Immature natural killer cell (primary cell): ENCODE results near the gene CEP72. TPM values are rescaled to one million over a fixed set of nuclear protein-coding genes. Genes with fewer than 3 reads are reported as not detected.
"Not testable (repeated sequence)": the region's sequence is repeated elsewhere in the genome, so short reads cannot be mapped to it uniquely, and the experiment has no call there.

ENCODE experiments used
- DNase-seq, 3 donors: peaks; one replicate each; pipeline ENCODE4 v3.0.0; 2022; ENCODE audit warnings: mixed read lengths in 1 of 3
- H3K27ac Mint-ChIP-seq, 6 donors: one replicate each; pipeline ENCODE4 v1.8.0; 2020; ENCODE audit warnings: mixed read lengths in 6 of 6, mild to moderate bottlenecking in 5 of 6, inconsistent platforms in 4 of 6, moderate library complexity in 3 of 6
- H3K27me3 Mint-ChIP-seq, 3 donors: one replicate each; pipeline ENCODE4 v1.8.0; 2020 to 2021; ENCODE audit warnings: low read depth in 3 of 3, mild to moderate bottlenecking in 3 of 3, mixed read lengths in 3 of 3, moderate library complexity in 3 of 3, inconsistent platforms in 1 of 3
- H3K36me3 Mint-ChIP-seq, 3 donors: one replicate each; pipeline ENCODE4 v1.8.0; 2020; ENCODE audit warnings: mixed read lengths in 3 of 3, inconsistent platforms in 2 of 3, mild to moderate bottlenecking in 2 of 3
- H3K4me1 Mint-ChIP-seq, 2 donors: one replicate each; pipeline ENCODE4 v1.8.0; 2020; ENCODE audit warnings: inconsistent platforms in 2 of 2, mild to moderate bottlenecking in 2 of 2, mixed read lengths in 2 of 2, moderate library complexity in 1 of 2
- H3K4me3 Mint-ChIP-seq, 5 donors: one replicate each; pipeline ENCODE4 v1.8.0; 2020; ENCODE audit warnings: mild to moderate bottlenecking in 5 of 5, mixed read lengths in 5 of 5, inconsistent platforms in 3 of 5, moderate library complexity in 3 of 5
- H3K9me3 Mint-ChIP-seq, 6 donors: one replicate each; pipeline ENCODE4 v1.8.0; 2020; ENCODE audit warnings: mild to moderate bottlenecking in 6 of 6, mixed read lengths in 6 of 6, inconsistent platforms in 4 of 6, moderate library complexity in 3 of 6
- polyA plus RNA-seq, 3 donors: library from polyadenylated mRNA; unstranded; fragments of 300-500 nt; fragmentation: Illumina TruSeq; gene quantifications; one replicate each; pipeline ENCODE4 v1.2.3, GENCODE V29; 2021

The CEP72 gene
- polyA plus RNA-seq, 3 donors from 2014 or later = 1.9 to 4.0 (median 2.5) TPM

DNA sequence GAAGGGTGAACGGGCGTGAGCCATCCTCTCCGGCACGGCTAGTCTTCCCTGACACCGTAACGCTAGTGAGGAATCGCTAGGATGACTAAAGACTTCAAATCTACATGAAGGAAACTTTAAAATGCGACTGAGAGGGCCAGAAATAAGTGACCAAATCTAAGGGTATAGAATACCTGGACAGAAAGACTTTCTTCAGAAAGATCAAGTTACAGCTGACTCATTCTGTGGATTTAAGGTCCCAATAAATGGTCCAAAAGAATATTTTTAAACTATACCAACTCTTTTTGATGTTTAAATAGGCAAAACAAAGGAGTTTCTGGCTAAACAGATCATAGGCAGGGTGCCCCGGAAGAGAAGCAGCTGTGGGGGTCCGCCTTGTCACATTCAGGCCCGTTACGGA lies 38.9 kb upstream of the CEP72 start:
- Mint-ChIP-seq H3K27ac (no peak overlapping the region), H3K27me3 (peaks cover 3 to 15% (median 10%) of the 10 kb centered on the region in 3 donors), H3K4me3 (no peak overlapping the region), H3K4me1 (no peaks in the 10 kb centered on the region), H3K36me3 (peaks cover 0 to 4% (median 0%) of the 10 kb centered on the region in 3 donors), H3K9me3 (peaks cover 4 to 21% (median 10%) of the 10 kb centered on the region in 6 donors)
- DNase-seq = no peak

DNA sequence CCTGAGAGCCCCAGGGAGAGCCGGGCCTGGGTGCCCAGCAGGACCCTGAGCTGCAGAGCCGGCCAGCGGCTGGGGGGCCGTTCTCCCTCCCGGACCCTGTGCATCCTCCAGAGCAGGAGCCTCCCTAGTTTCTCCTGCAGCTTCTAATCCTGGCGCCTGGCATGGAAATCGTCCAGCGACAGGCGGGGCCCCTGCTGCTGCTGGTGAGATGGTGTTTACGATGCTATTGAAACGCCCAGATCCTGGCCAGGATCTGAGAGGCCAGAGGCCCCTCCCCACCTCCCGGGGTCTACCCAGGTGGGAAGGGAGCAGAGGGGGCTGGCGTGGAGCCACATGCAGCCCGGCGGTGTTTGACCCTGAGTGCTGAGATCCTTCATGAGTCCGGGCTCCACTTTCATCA lies 38.2 kb upstream of the CEP72 start:
- H3K4me1 Mint-ChIP-seq = no peaks in the 10 kb centered on the region
- peaks cover 4 to 21% (median 10%) of the 10 kb centered on the region in 6 donors for H3K9me3 Mint-ChIP-seq
- H3K36me3 Mint-ChIP-seq = peaks cover 0 to 4% (median 0%) of the 10 kb centered on the region in 3 donors
- H3K27ac Mint-ChIP-seq = no peak overlapping the region
- no peak for DNase-seq
- peaks cover 3 to 16% (median 15%) of the 10 kb centered on the region in 3 donors for H3K27me3 Mint-ChIP-seq
- H3K4me3 Mint-ChIP-seq = no peak overlapping the region

DNA sequence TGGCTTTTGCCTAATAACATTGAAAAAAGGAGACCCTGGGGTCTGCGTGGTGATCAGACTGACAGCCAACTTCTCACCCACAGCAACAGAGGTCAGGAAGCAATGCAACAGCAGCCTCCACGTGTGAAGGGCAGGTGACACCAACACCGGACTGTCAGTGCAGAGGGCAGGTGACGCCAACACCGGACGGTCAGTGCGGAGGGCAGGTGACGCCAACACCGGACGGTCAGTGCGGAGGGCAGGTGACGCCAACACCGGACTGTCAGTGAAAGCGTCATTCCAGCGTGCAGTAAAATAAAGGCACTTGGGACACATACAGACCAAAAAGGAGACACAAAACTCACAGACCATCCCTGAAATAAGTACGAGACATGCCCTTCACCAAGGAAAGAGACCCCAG lies 37.2 kb upstream of the CEP72 start:
- no peak for DNase-seq
- Mint-ChIP-seq H3K4me1 (no peaks in the 10 kb centered on the region), H3K4me3 (no peak overlapping the region), H3K27ac (no peak overlapping the region), H3K9me3 (peaks cover 4 to 21% (median 10%) of the 10 kb centered on the region in 6 donors), H3K36me3 (peaks cover 0 to 4% (median 0%) of the 10 kb centered on the region in 3 donors), H3K27me3 (peaks cover 3 to 20% (median 15%) of the 10 kb centered on the region in 3 donors)

DNA sequence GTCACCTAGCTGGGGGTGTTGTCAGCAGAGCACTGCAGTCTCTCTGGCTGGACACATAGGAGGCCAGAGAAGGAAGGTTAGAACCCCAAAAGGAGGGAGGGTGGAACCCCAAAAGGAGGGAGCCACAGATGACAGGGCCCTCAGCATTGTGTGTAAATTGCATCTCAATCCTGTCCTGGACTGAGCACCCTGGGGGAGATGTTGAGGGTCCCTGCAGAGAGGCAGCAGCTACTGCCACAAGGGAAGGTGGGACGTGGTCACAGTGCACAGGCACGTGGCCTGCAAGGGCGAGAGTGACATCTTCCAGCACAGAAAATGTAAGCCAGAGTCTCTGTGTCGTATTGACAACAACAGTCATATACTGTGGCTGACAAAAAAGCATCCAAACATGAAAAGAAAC lies 36.5 kb upstream of the CEP72 start:
- H3K4me3 Mint-ChIP-seq = no peak overlapping the region
- no peak for DNase-seq
- peaks cover 4 to 21% (median 10%) of the 10 kb centered on the region in 6 donors for H3K9me3 Mint-ChIP-seq
- no peaks in the 10 kb centered on the region for H3K4me1 Mint-ChIP-seq
- peaks cover 0 to 4% (median 0%) of the 10 kb centered on the region in 3 donors for H3K36me3 Mint-ChIP-seq
- no peak overlapping the region for H3K27ac Mint-ChIP-seq
- peaks cover 3 to 20% (median 15%) of the 10 kb centered on the region in 3 donors for H3K27me3 Mint-ChIP-seq

DNA sequence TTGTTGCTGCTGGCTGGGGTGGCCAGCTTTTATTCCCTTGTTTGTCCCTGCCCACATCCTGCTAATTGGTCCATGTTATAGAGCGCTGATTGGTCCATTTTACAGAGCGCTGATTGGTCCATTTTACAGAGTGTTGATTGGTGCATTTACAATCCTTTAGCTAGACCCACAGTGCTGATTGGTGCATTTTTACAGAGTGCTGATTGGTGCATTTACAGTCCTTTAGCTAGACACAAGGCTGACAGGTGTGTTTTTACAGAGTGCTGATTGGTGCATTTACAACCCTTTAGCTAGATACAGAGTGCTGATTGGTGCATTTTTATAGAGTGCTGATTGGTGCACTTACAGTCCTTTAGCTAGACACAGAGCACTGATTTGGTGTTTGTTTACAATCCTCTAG lies 34.9 kb upstream of the CEP72 start:
- Mint-ChIP-seq H3K9me3 (peaks cover 4 to 21% (median 10%) of the 10 kb centered on the region in 6 donors), H3K27me3 (peaks cover 3 to 25% (median 15%) of the 10 kb centered on the region in 3 donors)
- not testable (repeated sequence) for H3K4me3 Mint-ChIP-seq, H3K4me1 Mint-ChIP-seq, DNase-seq, H3K27ac Mint-ChIP-seq, H3K36me3 Mint-ChIP-seq

DNA sequence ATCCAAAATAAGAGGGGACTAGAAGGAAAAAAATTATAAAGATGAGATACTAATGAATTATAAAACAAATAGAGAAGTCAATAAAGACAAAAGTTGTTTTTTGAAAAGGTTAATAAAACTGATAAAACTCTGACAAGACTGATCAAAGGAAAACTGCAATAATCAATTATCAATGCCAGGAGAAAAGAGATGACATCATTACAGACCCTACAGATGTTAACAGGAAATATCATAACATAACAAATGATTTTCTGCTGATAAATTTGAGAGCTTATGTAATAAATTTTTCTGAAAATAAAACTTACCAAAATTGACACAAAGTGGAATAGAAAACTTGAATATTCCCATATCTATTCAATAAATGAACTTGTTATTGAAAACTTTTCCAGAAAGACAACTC lies 34.3 kb upstream of the CEP72 start:
- no peak overlapping the region for H3K4me3 Mint-ChIP-seq
- H3K9me3 Mint-ChIP-seq = peaks cover 4 to 21% (median 10%) of the 10 kb centered on the region in 6 donors
- H3K27ac Mint-ChIP-seq = no peak overlapping the region
- no peaks in the 10 kb centered on the region for H3K4me1 Mint-ChIP-seq
- H3K36me3 Mint-ChIP-seq = peaks cover 0 to 4% (median 0%) of the 10 kb centered on the region in 3 donors
- peaks cover 2 to 26% (median 14%) of the 10 kb centered on the region in 3 donors for H3K27me3 Mint-ChIP-seq
- DNase-seq = no peak

DNA sequence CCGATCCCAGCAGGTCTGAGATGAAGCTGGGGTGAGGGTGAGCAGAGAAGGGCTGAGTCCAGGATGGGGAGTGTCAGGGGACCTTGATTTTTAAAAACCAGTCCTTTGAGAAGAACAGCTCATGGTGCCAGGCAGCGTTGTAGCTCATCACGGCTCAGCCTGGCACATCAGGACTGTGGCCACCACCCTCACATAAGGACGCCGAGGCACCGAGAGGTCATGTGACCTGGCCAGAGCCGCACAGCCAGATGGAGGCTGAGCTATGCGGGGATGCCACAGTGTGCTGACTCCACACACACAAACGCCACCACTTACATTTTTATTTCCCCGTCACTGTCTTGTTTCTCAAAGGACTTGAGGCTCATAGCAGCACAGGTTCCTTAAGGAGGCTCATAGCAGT lies 32.9 kb upstream of the CEP72 start:
- DNase-seq = no peak
- Mint-ChIP-seq H3K4me3 (no peak overlapping the region), H3K9me3 (peaks cover 4 to 21% (median 10%) of the 10 kb centered on the region in 6 donors), H3K27ac (no peak overlapping the region), H3K27me3 (peaks cover 2 to 26% (median 12%) of the 10 kb centered on the region in 3 donors), H3K4me1 (no peaks in the 10 kb centered on the region), H3K36me3 (peaks cover 0 to 4% (median 0%) of the 10 kb centered on the region in 3 donors)

DNA sequence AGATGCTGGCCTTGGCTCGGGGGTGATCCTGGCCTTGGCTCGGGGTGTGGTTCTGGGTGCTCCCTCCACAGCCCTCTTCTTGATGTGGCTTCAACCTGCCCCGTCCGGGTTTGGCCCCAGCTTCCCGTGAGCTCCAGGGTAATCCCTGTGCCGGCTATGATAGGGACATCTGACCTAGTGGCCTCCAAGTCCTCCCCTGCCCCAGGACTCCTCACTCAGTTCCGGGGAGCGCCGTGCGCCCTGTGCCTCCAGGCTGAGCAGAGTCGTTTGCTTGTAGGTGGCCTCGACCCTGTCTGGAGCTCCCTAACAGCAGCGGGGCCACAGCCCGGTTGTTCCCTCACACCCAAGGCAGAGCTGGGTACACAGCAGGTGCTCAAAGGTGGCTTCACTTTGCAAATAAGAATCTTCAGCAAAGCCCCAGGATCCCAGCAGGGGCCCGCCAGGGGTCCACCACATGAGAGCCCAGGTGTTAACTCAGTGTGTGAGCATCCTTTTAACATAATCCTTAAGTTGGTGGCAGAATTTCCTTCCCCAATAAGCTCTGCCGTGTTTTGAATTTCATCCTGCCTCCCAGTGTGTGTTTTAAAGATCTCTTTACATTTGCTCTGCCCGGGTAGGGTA lies 32.3 kb upstream of the CEP72 start:
- Mint-ChIP-seq H3K9me3 (peaks cover 4 to 21% (median 10%) of the 10 kb centered on the region in 6 donors), H3K4me3 (no peak overlapping the region), H3K27me3 (peaks cover 0 to 24% (median 9%) of the 10 kb centered on the region in 3 donors), H3K27ac (no peak overlapping the region), H3K36me3 (peaks cover 0 to 4% (median 0%) of the 10 kb centered on the region in 3 donors), H3K4me1 (no peaks in the 10 kb centered on the region)
- DNase-seq = no peak

DNA sequence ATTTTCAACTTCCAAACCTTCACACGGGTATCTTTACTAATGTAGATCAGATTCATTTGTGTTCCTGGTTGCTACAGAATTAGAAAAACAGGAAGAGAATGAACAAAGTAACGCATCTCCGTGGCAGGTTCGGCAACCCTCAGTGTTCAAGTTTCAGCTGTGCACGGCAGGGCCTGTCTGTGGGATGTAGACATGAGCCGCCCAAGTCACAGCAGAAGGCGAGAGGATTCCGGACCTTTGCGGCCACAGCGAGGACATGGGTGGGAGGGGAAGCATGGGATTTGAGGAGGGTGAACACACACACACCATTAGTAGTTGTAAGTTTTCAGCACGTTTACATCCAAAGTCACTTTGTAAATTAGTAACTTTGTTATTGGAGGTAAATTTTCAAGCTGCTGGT lies 31.7 kb upstream of the CEP72 start:
- no peaks in the 10 kb centered on the region for H3K4me1 Mint-ChIP-seq
- H3K9me3 Mint-ChIP-seq = peaks cover 4 to 18% (median 9%) of the 10 kb centered on the region in 6 donors
- H3K27me3 Mint-ChIP-seq = peaks cover 0 to 22% (median 6%) of the 10 kb centered on the region in 3 donors
- H3K4me3 Mint-ChIP-seq = no peak overlapping the region
- H3K36me3 Mint-ChIP-seq = peaks cover 0 to 4% (median 0%) of the 10 kb centered on the region in 3 donors
- no peak for DNase-seq
- H3K27ac Mint-ChIP-seq = no peak overlapping the region

DNA sequence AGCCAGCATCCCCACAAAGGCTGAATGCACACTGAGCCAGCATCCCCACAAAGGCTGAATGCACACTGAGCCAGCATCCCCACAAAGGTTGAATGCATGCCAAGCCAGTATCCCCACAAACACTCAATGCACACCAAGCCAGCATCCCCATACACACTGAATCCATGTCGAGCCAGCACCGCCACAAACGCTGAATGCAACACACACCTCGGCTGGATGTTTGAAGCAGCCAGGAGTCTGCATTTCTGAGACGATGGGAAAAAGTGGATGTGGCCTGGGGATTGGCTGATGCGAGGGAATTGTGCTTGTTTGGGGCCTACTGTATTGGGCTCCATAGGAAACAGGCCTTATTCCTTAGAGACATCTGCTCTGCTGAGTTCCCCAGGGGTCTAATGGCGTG lies 30.9 kb upstream of the CEP72 start:
- no peak for DNase-seq
- H3K9me3 Mint-ChIP-seq = peaks cover 0 to 9% (median 4%) of the 10 kb centered on the region in 6 donors
- H3K36me3 Mint-ChIP-seq = peaks cover 0 to 3% (median 0%) of the 10 kb centered on the region in 3 donors
- H3K27ac Mint-ChIP-seq = no peak overlapping the region
- peaks cover 0 to 19% (median 6%) of the 10 kb centered on the region in 3 donors for H3K27me3 Mint-ChIP-seq
- H3K4me3 Mint-ChIP-seq = no peak overlapping the region
- H3K4me1 Mint-ChIP-seq = no peaks in the 10 kb centered on the region

DNA sequence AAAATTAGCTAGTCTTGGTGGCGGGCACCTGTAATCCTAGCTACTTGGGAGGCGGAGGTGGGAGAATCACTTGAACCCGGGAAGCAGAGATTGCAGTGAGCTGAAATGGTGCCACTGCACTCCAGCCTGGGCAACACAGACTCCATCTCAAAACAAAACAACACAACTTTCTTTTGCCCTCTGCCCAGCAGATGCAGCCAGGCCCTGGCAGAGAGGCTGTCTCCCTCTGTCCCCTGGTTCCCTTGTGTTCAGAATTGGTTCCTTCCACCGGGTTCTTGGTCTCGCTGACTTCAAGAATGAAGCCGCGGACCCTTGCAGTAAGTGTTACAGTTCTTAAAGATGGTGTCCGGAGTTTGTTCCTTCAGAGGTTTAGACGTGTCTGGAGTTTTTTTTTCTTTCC lies 30.2 kb upstream of the CEP72 start:
- DNase-seq = no peak
- Mint-ChIP-seq H3K4me3 (no peak overlapping the region), H3K27ac (no peak overlapping the region), H3K27me3 (peaks cover 0 to 16% (median 6%) of the 10 kb centered on the region in 3 donors), H3K4me1 (no peaks in the 10 kb centered on the region), H3K9me3 (peaks cover 0 to 6% (median 0%) of the 10 kb centered on the region in 6 donors), H3K36me3 (no peaks in the 10 kb centered on the region)

DNA sequence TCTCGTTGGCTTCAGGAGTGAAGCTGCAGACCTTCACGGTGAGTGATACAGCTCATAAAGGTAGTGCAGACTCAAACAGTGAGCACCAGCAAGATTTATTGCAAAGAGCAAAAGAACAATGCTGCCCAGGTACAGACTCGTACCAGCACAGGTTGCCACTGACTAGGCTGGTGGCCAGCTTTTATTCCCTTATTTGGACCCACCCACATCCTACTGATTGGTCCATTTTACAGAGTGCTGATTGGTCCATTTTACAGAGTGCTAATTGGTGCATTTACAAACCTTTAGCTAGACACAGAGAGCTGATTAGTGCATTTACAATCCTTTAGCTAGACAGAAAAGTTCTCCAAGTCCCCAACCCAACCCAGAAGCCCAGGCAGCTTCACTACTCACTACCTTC lies 29.7 kb upstream of the CEP72 start:
- H3K4me1 Mint-ChIP-seq, H3K36me3 Mint-ChIP-seq, H3K27ac Mint-ChIP-seq, H3K4me3 Mint-ChIP-seq, DNase-seq, H3K9me3 Mint-ChIP-seq: not testable (repeated sequence)
- H3K27me3 Mint-ChIP-seq = peaks cover 0 to 16% (median 6%) of the 10 kb centered on the region in 3 donors

DNA sequence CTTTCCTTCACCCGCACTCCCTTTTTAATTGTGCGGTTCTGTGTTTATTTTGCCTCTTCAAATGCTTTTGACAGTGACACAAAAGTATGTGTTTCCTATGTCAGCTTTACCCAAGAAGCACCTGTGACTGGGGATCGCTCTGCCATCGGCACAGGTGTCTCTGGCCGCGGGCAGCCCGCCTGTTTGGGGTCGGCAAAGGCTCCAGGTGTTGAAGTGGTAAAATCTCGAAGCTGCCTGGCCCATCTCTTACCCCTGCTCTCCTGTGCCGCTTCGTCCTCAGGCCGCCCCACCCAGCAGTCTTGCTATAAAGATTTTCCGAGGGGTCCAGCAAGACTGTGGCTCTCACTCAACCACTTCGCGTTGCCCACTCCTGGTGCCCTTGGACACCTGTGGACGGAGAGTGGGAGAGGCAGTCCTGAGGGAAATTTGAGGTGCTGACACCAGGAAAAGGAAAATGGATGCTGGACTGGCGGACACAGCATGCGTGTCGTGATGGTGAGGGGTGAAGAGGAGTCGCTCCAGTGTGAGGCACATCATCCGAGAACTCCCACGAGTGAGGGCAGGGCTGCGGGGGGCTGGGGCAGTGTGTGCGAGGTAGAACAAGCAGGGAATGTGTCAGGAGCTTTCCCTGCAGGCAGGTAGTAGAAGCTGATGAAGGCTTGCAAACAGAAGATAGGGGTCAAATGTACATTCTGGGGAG lies 29.1 kb upstream of the CEP72 start:
- DNase-seq = no peak
- Mint-ChIP-seq H3K9me3 (no peaks in the 10 kb centered on the region), H3K4me3 (no peak overlapping the region), H3K27ac (no peak overlapping the region), H3K4me1 (no peaks in the 10 kb centered on the region), H3K27me3 (peaks cover 0 to 16% (median 4%) of the 10 kb centered on the region in 3 donors), H3K36me3 (no peaks in the 10 kb centered on the region)

DNA sequence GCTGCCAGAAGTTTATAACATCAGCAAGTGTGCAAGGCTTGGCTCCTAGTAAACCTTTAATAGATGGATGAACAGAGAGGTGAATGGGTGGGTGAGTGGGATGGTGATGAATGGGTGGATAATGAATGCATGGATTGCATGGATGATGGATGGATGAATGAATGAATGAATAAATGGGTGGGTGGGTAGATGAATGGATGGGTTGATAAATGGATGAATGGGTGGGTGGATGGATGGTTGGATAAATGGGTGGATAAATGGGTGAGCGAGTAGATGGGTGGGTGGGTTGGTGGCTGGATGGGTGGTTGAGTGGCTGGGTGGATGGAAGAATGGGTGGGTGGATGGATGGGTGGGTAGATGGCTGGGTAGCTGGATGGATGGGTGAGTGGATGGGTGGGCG lies 28.5 kb upstream of the CEP72 start:
- no peak overlapping the region for H3K27ac Mint-ChIP-seq

More for the DNA sequence above, 28.5 kb upstream of the CEP72 start:
- Mint-ChIP-seq H3K27me3 (peaks cover 0 to 14% (median 3%) of the 10 kb centered on the region in 3 donors), H3K36me3 (no peaks in the 10 kb centered on the region), H3K9me3 (no peaks in the 10 kb centered on the region), H3K4me1 (no peaks in the 10 kb centered on the region), H3K4me3 (no peak overlapping the region)
- no peak for DNase-seq
